HepG2 (cell line): ENCODE results near the gene KAT6B. TPM values are rescaled to one million over a fixed set of nuclear protein-coding genes. Genes with fewer than 3 reads are reported as not detected.

Source experiments
- ATAC-seq: fragments of 200-7000 bp; cut with Tn5 transposase; 3 replicates; pipeline ENCODE4 v1.9.1; 2020; ENCODE audit warnings: mild to moderate bottlenecking, moderate library complexity
- BruUV-seq: library from RNA; stranded (reverse); fragments of 400-500 nt; replicated peaks from 2 replicates; lab custom pipeline; 2021; lab: Mats Ljungman, UMichigan
- CTCF ChIA-PET: fragments of 300-600 bp; formaldehyde crosslinking; extraction: SDS; loops from one replicate; lab custom pipeline; 2021; ENCODE audit warnings: low total read pairs, inconsistent platforms, low intra/inter-chr PET ratio; lab: Yijun Ruan, JAX
- POLR2A ChIA-PET: fragments of 350-600 bp; sonication (Branson Sonifier 250); formaldehyde crosslinking; loops from one replicate; lab custom pipeline; 2020; ENCODE audit warnings: antibody characterized with exemption, inconsistent platforms; lab: Yijun Ruan, JAX
- DNase-seq: peaks from one replicate; pipeline ENCODE4 v3.0.0-alpha.2; 2015; ENCODE audit warnings: low spot score
- FAIRE-seq: peaks from 3 replicates; lab custom pipeline; 2011; peaks lifted over from hg19 to GRCh38; lab: Jason Lieb, UNC
- H2AFZ ChIP-seq: one replicate; pipeline ENCODE4 v1.6.1; 2011; ENCODE audit warnings: low read length, inconsistent platforms
- H3K27ac ChIP-seq: fragments of 300-600 bp; 3 replicates; pipeline ENCODE4 v1.8.0; 2011; ENCODE audit warnings: mixed run types, mild to moderate bottlenecking, mixed read lengths, low read length, inconsistent platforms; ENCODE audit not compliant: insufficient read depth; ENCODE audit errors: extremely low read length
- H3K27me3 ChIP-seq, 2 experiments: fragments of 200-600 bp in 1 of 2; 2 replicates in 1 of 2; 3 replicates in 1 of 2; pipeline versions ENCODE4 v1.6.0 to v1.8.0; 2011; ENCODE audit warnings: low read length in 2 of 2, mild to moderate bottlenecking in 2 of 2, moderate library complexity in 2 of 2, inconsistent platforms in 1 of 2; ENCODE audit not compliant: insufficient read depth in 2 of 2, control insufficient read depth in 1 of 2
- H3K36me3 ChIP-seq, 2 experiments: fragments of 200-600 bp in 1 of 2; replicated peaks in 1 of 2; 2 replicates in 1 of 2; 3 replicates in 1 of 2; pipeline versions ENCODE4 v1.5.1 to v1.8.0; 2011; ENCODE audit warnings: low read length in 2 of 2, inconsistent platforms in 1 of 2; ENCODE audit not compliant: insufficient read depth in 2 of 2, control insufficient read depth in 1 of 2
- H3K4me1 ChIP-seq: 2 replicates; pipeline ENCODE4 v1.5.1; 2012; ENCODE audit warnings: low read length, inconsistent platforms; ENCODE audit not compliant: insufficient read depth
- H3K4me2 ChIP-seq: 2 replicates; pipeline ENCODE4 v1.6.0; 2011; ENCODE audit warnings: low read depth, low read length, inconsistent platforms
- H3K4me3 ChIP-seq, 3 experiments: fragments of 200-600 bp in 1 of 3; sonication (generic), shearing (Covaris generic) in 1 of 3; replicated peaks in 1 of 3; 2 replicates each; pipeline ENCODE4 v1.5.1; 2011 to 2016; ENCODE audit warnings: low read length in 3 of 3, inconsistent platforms in 2 of 3, low read depth in 2 of 3, mild to moderate bottlenecking in 2 of 3, control low read depth in 1 of 3, mixed read lengths in 1 of 3; ENCODE audit not compliant: insufficient read depth in 1 of 3
- H3K79me2 ChIP-seq: one replicate; pipeline ENCODE4 v1.6.1; 2011; ENCODE audit warnings: low read length, inconsistent platforms; ENCODE audit not compliant: insufficient read depth
- H3K9ac ChIP-seq: 2 replicates; pipeline ENCODE4 v1.6.0; 2011; ENCODE audit warnings: mild to moderate bottlenecking, low read depth, low read length, inconsistent platforms; ENCODE audit not compliant: insufficient read depth
- H3K9me3 ChIP-seq: 2 replicates; pipeline ENCODE4 v1.5.1; 2012; ENCODE audit warnings: mild to moderate bottlenecking, low read length
- H4K20me1 ChIP-seq: 2 replicates; pipeline ENCODE4 v1.6.0; 2011; ENCODE audit warnings: inconsistent platforms, mild to moderate bottlenecking, low read length, moderate library complexity; ENCODE audit not compliant: insufficient read depth
- ATM ChIP-seq: fragments of 450-650 bp; IDR thresholded peaks from 2 replicates; pipeline ENCODE4 v1.7.1; 2017; ENCODE audit warnings: mild to moderate bottlenecking, borderline replicate concordance
- PAWR ChIP-seq: sonication (generic); formaldehyde crosslinking; IDR thresholded peaks from 2 replicates; pipeline ENCODE4 v1.4.0; 2020; ENCODE audit warnings: missing genetic modification reagents, mild to moderate bottlenecking, borderline replicate concordance
- PPARG ChIP-seq: conservative IDR thresholded peaks from 2 replicates; pipeline ENCODE4 v1.6.1; 2016; ENCODE audit warnings: missing biosample characterization, missing genetic modification reagents
- SIX1 ChIP-seq: sonication (generic); formaldehyde crosslinking; IDR thresholded peaks from 2 replicates; pipeline ENCODE4 v1.4.0; 2020; ENCODE audit warnings: missing genetic modification reagents, borderline replicate concordance
- ZNF607 ChIP-seq: sonication (generic); formaldehyde crosslinking; IDR thresholded peaks from 2 replicates; pipeline ENCODE4 v1.5.1; 2020; ENCODE audit warnings: missing genetic modification reagents, mild to moderate bottlenecking, borderline replicate concordance
- ZNF652 ChIP-seq: IDR thresholded peaks from 2 replicates; pipeline ENCODE4 v1.6.1; 2016; ENCODE audit warnings: low read depth, borderline replicate concordance
- ZNF775 ChIP-seq: sonication (generic); formaldehyde crosslinking; IDR thresholded peaks from 2 replicates; pipeline ENCODE4 v1.4.0; 2020; ENCODE audit warnings: missing genetic modification reagents, mild to moderate bottlenecking, moderate library complexity, borderline replicate concordance
- whole genome bisulfite sequencing: methylation state at CpG from one replicate; pipeline ENCODE4 v1.1.6; 2017; ENCODE audit warnings: low lambda C conversion rate; 5-methylcytosine and 5-hydroxymethylcytosine counted together
- in situ Hi-C: cut with HindIII; loops from 2 replicates; pipeline ENCODE4 v1.10.0; 2017; ENCODE audit warnings: low pct_unique_long_range_greater_than_20kb; ENCODE audit not compliant: extremely low pct_ligation_motif_present
- intact Hi-C: fragments of 100-400 bp; cut with micrococcal nuclease; formaldehyde crosslinking; loops from one replicate; pipeline ENCODE4 v1.10.0; 2022; ENCODE audit not compliant: unreplicated experiment
- polyA plus RNA-seq, 8 experiments: library from polyadenylated mRNA; depleted of rRNA in 3 of 8; stranded (reverse) in 7 of 8; unstranded in 1 of 8; fragments of >200 nt; fragmentation: Illumina TruSeq in 4 of 8; extraction: Trizol in 4 of 8; gene quantifications; 2 replicates each; pipeline versions ENCODE4 v1.2.1 to v1.2.3, GENCODE V29; 2011 to 2016; ENCODE audit warnings: low read depth in 4 of 8, missing spikeins in 1 of 8, mixed read lengths in 1 of 8; ENCODE audit not compliant: insufficient read depth in 1 of 8
- total RNA-seq, 5 experiments: library from RNA; depleted of rRNA; stranded (reverse); fragments of >200 nt; fragmentation: Illumina TruSeq; extraction: Trizol; gene quantifications; 2 replicates each; pipeline ENCODE4 v1.2.3, GENCODE V29; 2016; ENCODE audit warnings: low read depth in 1 of 5
- TF ChIP-seq, protein P1 (sequence below): sonication (generic); formaldehyde crosslinking; IDR thresholded peaks from 2 replicates; pipeline ENCODE4 v1.8.0; 2022; ENCODE audit warnings: missing genetic modification reagents, mild to moderate bottlenecking, borderline replicate concordance
- TF ChIP-seq, protein P2 (sequence below): sonication (generic); formaldehyde crosslinking; conservative IDR thresholded peaks from 2 replicates; pipeline ENCODE4 v1.8.0; 2022; ENCODE audit warnings: low read depth, missing genetic modification reagents
- TF ChIP-seq, protein P3 (sequence below): sonication (generic); formaldehyde crosslinking; IDR thresholded peaks from 2 replicates; pipeline ENCODE4 v1.8.1; 2022; ENCODE audit warnings: low read depth, mild to moderate bottlenecking, missing genetic modification reagents
- TF ChIP-seq, protein P4 (sequence below): sonication (generic); formaldehyde crosslinking; IDR thresholded peaks from 2 replicates; pipeline ENCODE4 v1.4.0; 2020; ENCODE audit warnings: missing genetic modification reagents
- TF ChIP-seq, protein P5 (sequence below): IDR thresholded peaks from 2 replicates; pipeline ENCODE4 v1.6.1; 2012; ENCODE audit warnings: inconsistent platforms

Gene KAT6B
- total and polyA plus RNA-seq, 2 of the 13 experiments (the other 11 are each of a cell fraction or from before 2014, with no cell fraction given) = 3.0 to 9.5 TPM

DNA sequence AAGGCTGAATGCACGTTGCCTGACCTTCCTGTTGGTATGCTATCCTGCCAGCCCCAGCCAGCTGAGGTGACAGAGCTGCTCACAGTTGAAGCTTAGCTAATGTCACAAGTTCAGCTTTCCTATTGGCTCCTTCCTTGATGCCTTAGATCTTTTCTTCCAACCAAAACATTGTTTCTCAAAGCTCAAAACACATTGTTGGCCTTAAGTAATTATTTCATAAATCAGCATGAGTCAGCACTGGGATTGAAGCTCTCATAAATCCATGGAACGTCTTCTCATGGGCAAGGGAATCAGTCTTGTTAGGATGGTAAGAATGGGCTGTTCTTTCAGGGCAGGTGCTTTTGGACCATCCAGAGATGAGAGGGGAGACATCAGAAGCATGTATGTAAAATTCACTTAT, 157.0 kb downstream of the KAT6B start (continued):
- TF ChIP-seq, protein P1, sequence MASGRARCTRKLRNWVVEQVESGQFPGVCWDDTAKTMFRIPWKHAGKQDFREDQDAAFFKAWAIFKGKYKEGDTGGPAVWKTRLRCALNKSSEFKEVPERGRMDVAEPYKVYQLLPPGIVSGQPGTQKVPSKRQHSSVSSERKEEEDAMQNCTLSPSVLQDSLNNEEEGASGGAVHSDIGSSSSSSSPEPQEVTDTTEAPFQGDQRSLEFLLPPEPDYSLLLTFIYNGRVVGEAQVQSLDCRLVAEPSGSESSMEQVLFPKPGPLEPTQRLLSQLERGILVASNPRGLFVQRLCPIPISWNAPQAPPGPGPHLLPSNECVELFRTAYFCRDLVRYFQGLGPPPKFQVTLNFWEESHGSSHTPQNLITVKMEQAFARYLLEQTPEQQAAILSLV (CRISPR knock-in tag) = no peak

DNA sequence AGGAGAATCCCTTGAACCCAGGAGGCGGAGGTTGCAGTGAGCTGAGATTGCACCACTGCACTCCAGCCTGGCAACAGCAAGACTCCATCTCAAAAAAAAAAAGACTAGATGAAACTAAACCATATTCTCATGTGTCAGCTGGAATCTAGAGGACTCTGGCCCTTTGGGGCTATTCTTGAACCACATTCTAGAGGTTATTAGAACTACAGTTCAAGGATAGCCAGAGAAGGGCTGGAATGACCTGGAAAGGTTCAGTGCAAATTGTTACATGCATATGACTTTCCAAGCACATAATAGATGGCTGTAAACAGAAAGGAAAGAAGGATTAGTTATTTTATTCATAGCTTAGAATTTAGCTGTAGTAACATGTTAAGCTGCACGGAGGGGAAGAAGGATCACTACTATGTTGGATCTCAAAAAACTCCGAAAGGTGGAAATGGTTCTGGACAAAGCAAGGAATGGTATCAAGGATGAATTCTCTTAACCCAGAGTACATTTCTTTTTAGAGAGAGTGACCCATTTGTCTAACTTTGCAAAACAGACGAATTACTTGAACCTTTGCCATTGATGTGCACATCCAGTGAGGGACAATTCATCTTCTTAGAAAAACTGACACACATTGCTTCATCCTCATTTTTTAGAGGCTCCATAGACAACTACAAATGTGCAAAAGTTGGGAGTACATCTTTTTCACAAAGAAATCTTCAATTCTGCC, 161.1 kb downstream of the KAT6B start:
- ChIA-PET CTCF (no interaction called here), POLR2A (no interaction called here)
- Histone ChIP-seq H3K4me2 (no peak overlapping the region), H3K79me2 (no peaks in the 10 kb centered on the region), H3K36me3 (peaks cover 0 to 12% of the 10 kb centered on the region in 2 experiments; a peak in 3 of 5 replicates), H3K4me3 (no peak overlapping the region), H3K9me3 (no peaks in the 10 kb centered on the region), H3K27ac (no peak overlapping the region), H3K9ac (no peak overlapping the region), H3K4me1 (no peaks in the 10 kb centered on the region), H3K27me3 (no peaks in the 10 kb centered on the region), H4K20me1 (no peaks in the 10 kb centered on the region), H2AFZ (no peak overlapping the region)
- intact Hi-C loops = no loop called here
- no peak for DNase-seq
- WGBS = 94% methylated on average over 4 of the region's 4 CpGs
- BruUV-seq = no TSS peak
- ATAC-seq = no peak
- in situ Hi-C loops = no loop called here
- FAIRE-seq = no peak
- TF ChIP-seq SIX1 (CRISPR knock-in tag) (no peak), ZNF652 (CRISPR knock-in tag) (no peak), ZNF775 (CRISPR knock-in tag) (no peak), ZNF607 (CRISPR knock-in tag) (no peak), PAWR (no peak), ATM (no peak), PPARG (CRISPR knock-in tag) (no peak)
- TF ChIP-seq, protein P2, sequence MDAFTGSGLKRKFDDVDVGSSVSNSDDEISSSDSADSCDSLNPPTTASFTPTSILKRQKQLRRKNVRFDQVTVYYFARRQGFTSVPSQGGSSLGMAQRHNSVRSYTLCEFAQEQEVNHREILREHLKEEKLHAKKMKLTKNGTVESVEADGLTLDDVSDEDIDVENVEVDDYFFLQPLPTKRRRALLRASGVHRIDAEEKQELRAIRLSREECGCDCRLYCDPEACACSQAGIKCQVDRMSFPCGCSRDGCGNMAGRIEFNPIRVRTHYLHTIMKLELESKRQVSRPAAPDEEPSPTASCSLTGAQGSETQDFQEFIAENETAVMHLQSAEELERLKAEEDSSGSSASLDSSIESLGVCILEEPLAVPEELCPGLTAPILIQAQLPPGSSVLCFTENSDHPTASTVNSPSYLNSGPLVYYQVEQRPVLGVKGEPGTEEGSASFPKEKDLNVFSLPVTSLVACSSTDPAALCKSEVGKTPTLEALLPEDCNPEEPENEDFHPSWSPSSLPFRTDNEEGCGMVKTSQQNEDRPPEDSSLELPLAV (CRISPR knock-in tag) = no peak
- TF ChIP-seq, protein P3, sequence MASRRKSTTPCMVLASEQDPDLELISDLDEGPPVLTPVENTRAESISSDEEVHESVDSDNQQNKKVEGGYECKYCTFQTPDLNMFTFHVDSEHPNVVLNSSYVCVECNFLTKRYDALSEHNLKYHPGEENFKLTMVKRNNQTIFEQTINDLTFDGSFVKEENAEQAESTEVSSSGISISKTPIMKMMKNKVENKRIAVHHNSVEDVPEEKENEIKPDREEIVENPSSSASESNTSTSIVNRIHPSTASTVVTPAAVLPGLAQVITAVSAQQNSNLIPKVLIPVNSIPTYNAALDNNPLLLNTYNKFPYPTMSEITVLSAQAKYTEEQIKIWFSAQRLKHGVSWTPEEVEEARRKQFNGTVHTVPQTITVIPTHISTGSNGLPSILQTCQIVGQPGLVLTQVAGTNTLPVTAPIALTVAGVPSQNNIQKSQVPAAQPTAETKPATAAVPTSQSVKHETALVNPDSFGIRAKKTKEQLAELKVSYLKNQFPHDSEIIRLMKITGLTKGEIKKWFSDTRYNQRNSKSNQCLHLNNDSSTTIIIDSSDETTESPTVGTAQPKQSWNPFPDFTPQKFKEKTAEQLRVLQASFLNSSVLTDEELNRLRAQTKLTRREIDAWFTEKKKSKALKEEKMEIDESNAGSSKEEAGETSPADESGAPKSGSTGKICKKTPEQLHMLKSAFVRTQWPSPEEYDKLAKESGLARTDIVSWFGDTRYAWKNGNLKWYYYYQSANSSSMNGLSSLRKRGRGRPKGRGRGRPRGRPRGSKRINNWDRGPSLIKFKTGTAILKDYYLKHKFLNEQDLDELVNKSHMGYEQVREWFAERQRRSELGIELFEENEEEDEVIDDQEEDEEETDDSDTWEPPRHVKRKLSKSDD (CRISPR knock-in tag) = no peak
- TF ChIP-seq, protein P4, sequence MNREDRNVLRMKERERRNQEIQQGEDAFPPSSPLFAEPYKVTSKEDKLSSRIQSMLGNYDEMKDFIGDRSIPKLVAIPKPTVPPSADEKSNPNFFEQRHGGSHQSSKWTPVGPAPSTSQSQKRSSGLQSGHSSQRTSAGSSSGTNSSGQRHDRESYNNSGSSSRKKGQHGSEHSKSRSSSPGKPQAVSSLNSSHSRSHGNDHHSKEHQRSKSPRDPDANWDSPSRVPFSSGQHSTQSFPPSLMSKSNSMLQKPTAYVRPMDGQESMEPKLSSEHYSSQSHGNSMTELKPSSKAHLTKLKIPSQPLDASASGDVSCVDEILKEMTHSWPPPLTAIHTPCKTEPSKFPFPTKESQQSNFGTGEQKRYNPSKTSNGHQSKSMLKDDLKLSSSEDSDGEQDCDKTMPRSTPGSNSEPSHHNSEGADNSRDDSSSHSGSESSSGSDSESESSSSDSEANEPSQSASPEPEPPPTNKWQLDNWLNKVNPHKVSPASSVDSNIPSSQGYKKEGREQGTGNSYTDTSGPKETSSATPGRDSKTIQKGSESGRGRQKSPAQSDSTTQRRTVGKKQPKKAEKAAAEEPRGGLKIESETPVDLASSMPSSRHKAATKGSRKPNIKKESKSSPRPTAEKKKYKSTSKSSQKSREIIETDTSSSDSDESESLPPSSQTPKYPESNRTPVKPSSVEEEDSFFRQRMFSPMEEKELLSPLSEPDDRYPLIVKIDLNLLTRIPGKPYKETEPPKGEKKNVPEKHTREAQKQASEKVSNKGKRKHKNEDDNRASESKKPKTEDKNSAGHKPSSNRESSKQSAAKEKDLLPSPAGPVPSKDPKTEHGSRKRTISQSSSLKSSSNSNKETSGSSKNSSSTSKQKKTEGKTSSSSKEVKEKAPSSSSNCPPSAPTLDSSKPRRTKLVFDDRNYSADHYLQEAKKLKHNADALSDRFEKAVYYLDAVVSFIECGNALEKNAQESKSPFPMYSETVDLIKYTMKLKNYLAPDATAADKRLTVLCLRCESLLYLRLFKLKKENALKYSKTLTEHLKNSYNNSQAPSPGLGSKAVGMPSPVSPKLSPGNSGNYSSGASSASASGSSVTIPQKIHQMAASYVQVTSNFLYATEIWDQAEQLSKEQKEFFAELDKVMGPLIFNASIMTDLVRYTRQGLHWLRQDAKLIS (CRISPR knock-in tag) = no peak
- TF ChIP-seq, protein P5, sequence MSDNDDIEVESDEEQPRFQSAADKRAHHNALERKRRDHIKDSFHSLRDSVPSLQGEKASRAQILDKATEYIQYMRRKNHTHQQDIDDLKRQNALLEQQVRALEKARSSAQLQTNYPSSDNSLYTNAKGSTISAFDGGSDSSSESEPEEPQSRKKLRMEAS = no peak
